ENCODE measurements around the gene SLC8A2.

GRCh38 chr19:47461876-47462275, 9.8 kb downstream of the SLC8A2 start:
- TF ChIP-seq CTCF (IDR thresholded peaks at IDR 0.05) (no peak), POLR2AphosphoS5 (IDR thresholded peaks at IDR 0.05; ENCODE audit: low read depth, low read length) (no peak), SIN3A (IDR thresholded peaks at IDR 0.05; ENCODE audit: borderline replicate concordance, insufficient read depth, low read depth, low read length) (no peak), REST (IDR thresholded peaks at IDR 0.05; ENCODE audit: insufficient read depth in 1 of 2, low read depth in 2 of 2, low read length in 1 of 2) (no peak), TCF7L2 (IDR thresholded peaks at IDR 0.05; ENCODE audit: low read depth, low read length) (no peak)

Data from Panc1 (cell line).